NOMO-1 (cell line): ENCODE measurements around the gene METTL6.
"Not testable (repeated sequence)": the region's sequence is repeated elsewhere in the genome, so short reads cannot be mapped to it uniquely, and the experiment has no call there.

Source experiments
- DNase-seq, 2 experiments: peaks; one replicate each; lab custom pipeline; 2025; ENCODE audit not compliant: unreplicated experiment in 2 of 2; lab: John Stamatoyannopoulos, UW

Gene METTL6

DNA sequence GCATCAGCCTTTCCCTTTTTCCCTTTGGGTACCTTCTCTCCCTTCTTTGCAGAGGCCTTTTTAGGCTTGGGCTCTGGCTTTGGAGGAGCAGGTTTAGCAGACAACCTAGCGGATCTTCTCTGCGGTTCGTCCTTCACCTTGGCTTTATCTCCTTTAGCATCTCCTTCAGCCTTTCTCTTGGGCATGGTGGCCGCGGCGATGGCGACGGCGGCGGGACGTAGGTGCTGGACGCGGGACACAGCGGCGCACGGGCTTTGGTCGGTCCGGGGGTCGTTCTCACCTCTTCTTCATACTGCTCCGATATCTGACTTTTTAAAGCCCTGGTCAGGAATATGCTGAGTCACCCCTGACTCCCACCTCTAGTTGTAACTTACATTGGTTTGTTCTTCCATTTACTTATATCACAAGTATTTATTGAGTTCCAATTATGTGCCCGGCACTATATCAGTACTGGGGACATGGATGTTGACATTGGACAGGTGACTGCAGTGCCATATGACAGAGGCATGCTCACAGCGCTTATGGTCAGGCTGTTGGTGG, 51.8 kb downstream of the METTL6 start:
- no peak for DNase-seq

DNA sequence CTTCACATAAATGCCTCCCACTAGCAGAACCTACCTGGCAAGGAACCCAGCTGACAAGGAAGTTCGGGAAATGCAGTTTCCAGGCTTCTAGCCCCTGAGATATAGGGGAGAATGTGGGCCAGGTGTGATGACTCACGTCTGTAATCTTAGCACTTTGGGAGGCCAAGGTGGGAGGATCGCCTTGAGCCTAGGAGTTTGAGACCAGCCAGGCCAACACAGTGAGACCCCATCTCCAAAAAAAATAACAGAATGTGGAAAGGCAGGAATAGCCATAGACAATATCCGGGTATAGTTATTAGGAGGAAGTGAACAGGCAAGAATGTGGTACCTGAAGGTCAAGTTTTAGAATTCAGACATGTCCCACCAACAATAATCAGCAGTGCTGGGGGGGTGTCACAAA, 54.4 kb downstream of the METTL6 start:
- DNase-seq: no peak

DNA sequence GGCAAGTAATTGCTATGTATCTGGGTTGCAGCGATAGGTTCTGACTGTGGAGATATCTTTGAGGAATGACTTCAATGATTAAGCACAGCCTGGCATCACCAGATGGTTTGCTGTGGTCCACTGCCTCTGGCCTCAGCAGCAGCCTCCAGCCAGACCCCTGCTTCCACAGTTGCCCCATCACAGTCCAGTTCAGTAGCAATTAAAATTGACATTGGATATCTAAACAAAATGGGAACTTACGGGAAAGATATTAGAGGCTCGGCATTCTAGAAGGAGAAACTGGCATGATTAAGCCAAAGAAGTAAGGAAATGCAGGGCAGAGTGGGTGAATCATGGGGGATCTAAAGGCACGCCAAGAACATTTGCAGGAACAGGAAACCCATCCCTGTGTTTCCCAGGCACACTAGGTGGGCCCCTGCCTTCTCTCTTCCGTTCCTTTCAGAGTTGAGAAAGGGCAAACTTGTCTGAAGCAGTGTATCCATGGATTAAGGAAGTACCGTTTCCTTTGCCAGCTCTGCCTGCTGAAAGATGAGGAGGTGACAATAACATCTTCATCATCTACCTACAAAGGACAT, 58.7 kb downstream of the METTL6 start:
- no peak for DNase-seq

DNA sequence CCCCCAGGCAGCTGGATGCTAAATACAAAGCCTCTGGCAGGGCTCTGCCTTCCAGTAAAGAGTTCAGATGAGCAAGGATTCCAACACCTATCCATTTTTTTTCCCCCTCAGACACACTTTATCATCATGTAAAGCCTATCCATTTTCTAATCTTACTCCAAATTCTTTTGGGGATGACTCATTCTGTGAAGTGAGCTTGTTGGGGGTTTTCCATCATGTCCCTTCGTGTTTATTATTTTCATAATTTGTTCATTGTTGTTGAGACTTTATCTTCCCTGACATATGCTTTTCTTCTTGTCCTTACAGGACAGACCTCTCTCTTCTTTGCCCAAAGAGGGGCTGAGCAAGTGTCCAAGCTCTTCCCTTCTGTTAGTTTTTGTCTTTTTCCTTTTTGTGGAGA, 60.3 kb downstream of the METTL6 start:
- DNase-seq: no peak

DNA sequence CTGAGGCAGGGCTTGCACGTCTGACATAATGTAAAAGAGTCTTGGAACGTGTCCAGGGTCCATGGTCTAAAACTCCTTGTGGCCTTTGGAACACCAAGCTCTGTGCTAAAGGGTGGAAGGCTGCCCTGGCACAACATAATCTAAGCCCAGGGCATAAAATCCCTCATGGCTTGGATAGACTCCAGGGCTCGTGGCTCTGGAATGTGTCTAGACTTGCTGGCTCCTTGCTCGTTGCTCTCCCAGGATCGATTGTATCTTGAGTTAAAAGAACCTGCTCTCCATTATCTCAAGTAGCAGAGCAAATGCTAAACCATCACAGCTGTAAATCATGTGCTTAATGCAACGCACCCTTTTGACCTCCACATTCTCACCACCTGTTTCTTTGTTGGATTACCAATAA, 63.3 kb downstream of the METTL6 start:
- DNase-seq: not testable (repeated sequence)

DNA sequence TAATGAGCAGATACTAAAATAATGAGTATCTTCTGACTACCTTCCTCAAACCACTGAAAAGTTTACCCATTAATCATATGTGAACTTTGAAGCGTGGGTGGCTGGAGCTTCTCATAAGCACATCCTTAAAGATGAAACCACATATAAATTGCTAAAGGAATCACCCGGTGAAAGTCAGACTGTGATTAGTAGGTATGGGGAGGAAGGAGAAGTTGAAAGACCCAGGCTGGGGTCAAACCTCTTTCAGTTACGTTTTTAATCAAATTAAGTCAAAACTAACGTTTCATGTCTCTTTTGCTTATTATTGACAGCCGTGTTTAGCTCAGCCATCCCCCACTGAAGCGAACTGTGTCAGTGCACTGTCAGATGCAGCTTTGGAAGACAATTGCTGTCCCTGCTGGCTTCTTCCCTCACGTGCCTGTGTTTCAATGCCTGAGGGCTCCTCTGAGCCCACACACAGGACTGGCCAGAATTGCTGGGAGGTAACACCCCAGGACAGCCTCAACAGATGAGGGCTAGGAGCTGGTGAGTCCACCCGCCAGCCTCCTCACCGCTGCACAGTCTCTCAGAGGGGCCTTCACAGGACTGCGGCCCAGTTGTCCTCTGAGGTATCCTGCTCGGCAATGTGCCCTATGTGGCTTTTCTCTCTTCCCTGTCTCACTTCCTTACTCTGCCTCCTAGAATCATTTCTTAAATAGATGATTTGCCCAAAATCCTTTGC, 65.7 kb downstream of the METTL6 start:
- DNase-seq: peak; percentile 51 to 80

DNA sequence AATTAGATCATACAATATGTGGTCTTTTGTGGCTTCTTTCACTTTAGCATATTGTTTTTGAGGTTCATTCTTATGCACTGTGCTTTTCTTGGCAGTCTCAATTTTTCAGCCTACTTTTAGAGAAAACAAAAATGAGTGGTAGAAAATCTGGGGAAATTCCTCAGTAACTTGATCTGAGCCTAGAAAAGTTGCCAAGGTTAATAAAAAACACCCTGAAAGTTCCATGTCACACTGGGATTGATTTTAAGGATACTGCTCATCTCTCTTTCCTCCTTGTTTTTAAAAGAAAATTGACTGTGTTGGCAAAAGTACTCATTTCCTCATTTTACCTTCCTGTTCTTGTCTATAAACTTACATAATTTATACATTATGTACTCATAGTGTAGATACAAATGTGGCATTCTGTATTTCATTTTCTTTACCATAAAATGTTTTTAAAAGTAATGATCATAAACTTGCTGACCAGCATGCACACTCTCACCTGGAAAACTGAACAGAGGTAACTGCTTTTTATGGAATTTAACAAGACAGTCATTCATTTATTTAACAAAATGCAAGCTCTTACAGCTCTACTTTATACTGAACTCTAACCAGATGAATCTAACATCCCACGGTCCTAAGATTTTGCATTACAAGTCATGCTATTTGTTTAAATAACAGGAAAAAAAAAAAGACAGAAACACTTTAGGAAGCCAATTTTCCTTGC, 66.4 kb downstream of the METTL6 start:
- DNase-seq: peak; percentile 23 to 86
